ENCODE data around the gene TSC2. TPM values are rescaled to one million over a fixed set of nuclear protein-coding genes. Genes with fewer than 3 reads are reported as not detected.

The TSC2 gene
- total RNA-seq, 4 donors from 2014 or later, result 101 to 148 (median 109) TPM

- intact Hi-C loops (cut with DNase I), result loop anchor here (5.0 kb wide), 1 partner anchor 132 kb away; no protein-coding TSS in a partner anchor
- Histone ChIP-seq H3K36me3 (no peaks in the 10 kb centered on the region), H3K9me3 (no peaks in the 10 kb centered on the region), H3K27me3 (peaks cover 7% of the 10 kb centered on the region), H3K4me1 (peaks cover 6 to 29% of the 10 kb centered on the region in 2 donors), H3K27ac (no peak overlapping the region), H3K4me3 (replicated peaks in 1 of 3) (no peak overlapping the region)
- TF ChIP-seq POLR2A (IDR thresholded peaks at IDR 0.05) (no peak), CTCF (IDR thresholded peaks at IDR 0.05) (no peak)
- DNase-seq, result no peak
- WGBS, 2 donors, result 0 to 1% methylated on average over 16 to 20 of the region's 96 CpGs
Measured at GRCh38 chr16:2019921-2020831, 27.6 kb upstream of the TSC2 start.

- Histone ChIP-seq H3K4me3 (replicated peaks in 1 of 3) (peak overlapping the region in 1 of 3 donors; percentile 11), H3K27ac (no peak overlapping the region), H3K9me3 (no peaks in the 10 kb centered on the region), H3K27me3 (peaks cover 7% of the 10 kb centered on the region), H3K4me1 (peaks cover 11 to 43% of the 10 kb centered on the region in 2 donors), H3K36me3 (no peaks in the 10 kb centered on the region)
- TF ChIP-seq POLR2A (IDR thresholded peaks at IDR 0.05) (no peak), CTCF (IDR thresholded peaks at IDR 0.05) (no peak)
- peak; percentile 28 to 48 for DNase-seq
- 3% methylated on average over 4 to 14 of the region's 14 CpGs for WGBS, 2 donors
- intact Hi-C loops (cut with DNase I), result loop anchor here (5.0 kb wide), 1 partner anchor 130 kb away; no protein-coding TSS in a partner anchor
Measured at GRCh38 chr16:2022723-2023091, 25.1 kb upstream of the TSC2 start.

- no peaks in the 10 kb centered on the region for H3K36me3 ChIP-seq
- peaks cover 7% of the 10 kb centered on the region for H3K27me3 ChIP-seq
- no peaks in the 10 kb centered on the region for H3K9me3 ChIP-seq
- intact Hi-C loops (cut with DNase I), result loop anchor here (5.0 kb wide), 1 partner anchor 129 kb away; no protein-coding TSS in a partner anchor
- peak overlapping the region; percentile 31 to 68 (median 37) for H3K27ac ChIP-seq
- H3K4me1 ChIP-seq, result peaks cover 11 to 50% of the 10 kb centered on the region in 2 donors
- peak in 1 of 2 donors; percentile 51 for TF ChIP-seq POLR2A (IDR thresholded peaks at IDR 0.05)
- peak; percentile 89 to 99 (median 98) for TF ChIP-seq CTCF (IDR thresholded peaks at IDR 0.05)
- peak overlapping the region in 1 of 3 donors; percentile 17 for H3K4me3 ChIP-seq (replicated peaks in 1 of 3)
- 9 to 27% methylated on average over 13 to 31 of the region's 53 CpGs for WGBS, 2 donors
- DNase-seq, result peak; percentile 91
Measured at GRCh38 chr16:2023092-2024031, 24.4 kb upstream of the TSC2 start.

GRCh38 chr16:2024032-2024420, 23.8 kb upstream of the TSC2 start:
- peak overlapping the region in 2 of 3 donors; percentile 31 to 37 for H3K27ac ChIP-seq
- H3K27me3 ChIP-seq, result peaks cover 7% of the 10 kb centered on the region
- peaks cover 11 to 56% of the 10 kb centered on the region in 2 donors for H3K4me1 ChIP-seq
- no peaks in the 10 kb centered on the region for H3K9me3 ChIP-seq
- WGBS, 2 donors, result 87 to 97% methylated on average over 12 of the region's 12 CpGs
- TF ChIP-seq CTCF (IDR thresholded peaks at IDR 0.05) (no peak), POLR2A (IDR thresholded peaks at IDR 0.05) (no peak)
- intact Hi-C loops (cut with DNase I), result loop anchor here (5.0 kb wide), 1 partner anchor 128 kb away; no protein-coding TSS in a partner anchor
- H3K36me3 ChIP-seq, result no peaks in the 10 kb centered on the region
- DNase-seq, result no peak
- no peak overlapping the region for H3K4me3 ChIP-seq (replicated peaks in 1 of 3)
